H1 (cell line): Measurements from ENCODE around the gene EIF5A2. TPM values are rescaled to one million over a fixed set of nuclear protein-coding genes. Genes with fewer than 3 reads are reported as not detected.

ENCODE experiments used
- CTCF ChIA-PET: fragments of 300-600 bp; sonication (Branson Sonifier 250); formaldehyde crosslinking; loops from one replicate; lab custom pipeline; 2021; ENCODE audit not compliant: partially characterized antibody; lab: Charles Lee
- POLR2A ChIA-PET: fragments of 300-600 bp; sonication (Branson Sonifier 250); formaldehyde crosslinking; loops from one replicate; lab custom pipeline; 2021; ENCODE audit warnings: inconsistent platforms; ENCODE audit not compliant: partially characterized antibody; lab: Charles Lee
- DNase-seq, 2 experiments: peaks; one replicate each; pipeline versions ENCODE4 v3.0.0 to v3.0.0-alpha.2; 2010 to 2022; ENCODE audit warnings: low spot score in 2 of 2, low read depth in 1 of 2, mixed read lengths in 1 of 2
- FAIRE-seq: peaks from 2 replicates; lab custom pipeline; 2011; peaks lifted over from hg19 to GRCh38; lab: Jason Lieb, UNC
- H2AFZ ChIP-seq: 2 replicates; pipeline ENCODE4 v1.8.1; 2012; ENCODE audit warnings: low read length, inconsistent platforms
- H2AK5ac ChIP-seq: 2 replicates; pipeline ENCODE4 v1.6.1; 2013; ENCODE audit warnings: low read depth, low read length
- H2BK120ac ChIP-seq: replicated peaks from 2 replicates; pipeline ENCODE3; 2013; ENCODE audit warnings: low read depth, low read length, inconsistent platforms
- H2BK12ac ChIP-seq: 2 replicates; pipeline ENCODE4 v1.6.1; 2013; ENCODE audit warnings: low read depth, low read length
- H2BK15ac ChIP-seq: 2 replicates; pipeline ENCODE4 v1.6.1; 2013; ENCODE audit warnings: low read length
- H2BK20ac ChIP-seq: 2 replicates; pipeline ENCODE4 v1.6.1; 2013; ENCODE audit warnings: low read length
- H2BK5ac ChIP-seq: 2 replicates; pipeline ENCODE4 v1.6.1; 2013; ENCODE audit warnings: low read depth, low read length
- H3K14ac ChIP-seq: 2 replicates; pipeline ENCODE4 v1.6.1; 2013; ENCODE audit warnings: inconsistent platforms; ENCODE audit not compliant: insufficient read length
- H3K18ac ChIP-seq: 2 replicates; pipeline ENCODE4 v1.6.1; 2013; ENCODE audit warnings: low read length; ENCODE audit errors: extremely low read depth
- H3K23ac ChIP-seq: 2 replicates; pipeline ENCODE4 v1.6.1; 2013; ENCODE audit warnings: inconsistent platforms; ENCODE audit not compliant: insufficient read length
- H3K23me2 ChIP-seq: 2 replicates; pipeline ENCODE4 v1.6.1; 2013; ENCODE audit warnings: low read depth, low read length
- H3K27ac ChIP-seq: 2 replicates; pipeline ENCODE4 v1.6.1; 2011; ENCODE audit warnings: low read depth, low read length, inconsistent platforms
- H3K27me3 ChIP-seq, 4 experiments: replicated peaks in 1 of 4; 1 replicate in 1 of 4; 2 replicates in 3 of 4; pipeline versions ENCODE4 v1.6.1 to v1.8.1; 2011 to 2013; ENCODE audit warnings: low read length in 3 of 4, mild to moderate bottlenecking in 3 of 4, inconsistent platforms in 2 of 4, mixed read lengths in 2 of 4, moderate library complexity in 1 of 4; ENCODE audit not compliant: control insufficient read depth in 3 of 4, insufficient read depth in 3 of 4; ENCODE audit errors: extremely low read depth in 1 of 4
- H3K36me3 ChIP-seq, 4 experiments: 2 replicates each; pipeline versions ENCODE4 v1.6.1 to v1.8.1; 2011 to 2013; ENCODE audit warnings: mild to moderate bottlenecking in 4 of 4, low read length in 3 of 4, moderate library complexity in 2 of 4, control low read depth in 1 of 4, inconsistent platforms in 1 of 4; ENCODE audit not compliant: insufficient read depth in 4 of 4, control insufficient read depth in 2 of 4
- H3K4ac ChIP-seq: replicated peaks from 2 replicates; pipeline ENCODE3; 2013; ENCODE audit warnings: low read length, low read depth, mixed read lengths, inconsistent platforms; ENCODE audit not compliant: insufficient read length
- H3K4me1 ChIP-seq, 4 experiments: replicated peaks in 1 of 4; 1 replicate in 1 of 4; 2 replicates in 3 of 4; pipeline versions ENCODE4 v1.6.1 to v1.8.1; 2011 to 2013; ENCODE audit warnings: low read length in 3 of 4, inconsistent platforms in 2 of 4, mixed read lengths in 1 of 4; ENCODE audit not compliant: insufficient read depth in 4 of 4, control insufficient read depth in 3 of 4
- H3K4me2 ChIP-seq, 2 experiments: 2 replicates each; pipeline versions ENCODE4 v1.6.1 to v1.8.1; 2011 to 2013; ENCODE audit warnings: low read depth in 2 of 2, low read length in 2 of 2, control low read depth in 1 of 2, inconsistent platforms in 1 of 2, mild to moderate bottlenecking in 1 of 2; ENCODE audit not compliant: insufficient read depth in 1 of 2
- H3K4me3 ChIP-seq, 4 experiments: fragments of 200-600, 300-600 bp in 1 of 4; sonication (generic), shearing (Covaris generic), sonication (Bioruptor Twin) in 1 of 4; 2 replicates each; pipeline versions ENCODE4 v1.5.1 to v1.8.1; 2011 to 2016; ENCODE audit warnings: low read length in 4 of 4, low read depth in 3 of 4, control low read depth in 2 of 4, inconsistent platforms in 2 of 4, mild to moderate bottlenecking in 2 of 4, mixed read lengths in 1 of 4, moderate library complexity in 1 of 4; ENCODE audit not compliant: insufficient read depth in 2 of 4; ENCODE audit errors: extremely low read depth in 1 of 4
- H3K56ac ChIP-seq: replicated peaks from 2 replicates; pipeline ENCODE3; 2013; ENCODE audit warnings: low read depth, mild to moderate bottlenecking, mixed read lengths, low read length, inconsistent platforms; ENCODE audit not compliant: insufficient read length
- H3K79me1 ChIP-seq: 2 replicates; pipeline ENCODE4 v1.6.1; 2013; ENCODE audit warnings: low read depth, low read length, control low read depth
- H3K79me2 ChIP-seq, 2 experiments: 2 replicates each; pipeline versions ENCODE4 v1.6.1 to v1.8.1; 2012 to 2013; ENCODE audit warnings: low read length in 2 of 2, mild to moderate bottlenecking in 2 of 2, inconsistent platforms in 1 of 2; ENCODE audit not compliant: insufficient read depth in 2 of 2, control insufficient read depth in 1 of 2
- H3K9ac ChIP-seq, 4 experiments: replicated peaks in 1 of 4; 1 replicate in 1 of 4; 2 replicates in 3 of 4; pipeline versions ENCODE4 v1.6.1 to v1.8.1; 2011 to 2013; ENCODE audit warnings: low read depth in 3 of 4, low read length in 3 of 4, control low read depth in 2 of 4, mild to moderate bottlenecking in 2 of 4, moderate library complexity in 2 of 4, inconsistent platforms in 1 of 4; ENCODE audit errors: extremely low read depth in 1 of 4
- H3K9me3 ChIP-seq, 2 experiments: 2 replicates each; pipeline versions ENCODE4 v1.6.1 to v1.8.1; 2012 to 2013; ENCODE audit warnings: mild to moderate bottlenecking in 2 of 2, moderate library complexity in 2 of 2, control low read depth in 1 of 2, inconsistent platforms in 1 of 2, low read depth in 1 of 2, low read length in 1 of 2, mixed read lengths in 1 of 2; ENCODE audit not compliant: insufficient read depth in 2 of 2
- H4K20me1 ChIP-seq, 2 experiments: replicated peaks in 1 of 2; 2 replicates each; pipeline versions ENCODE3 to v1.8.1; 2011 to 2013; ENCODE audit warnings: inconsistent platforms in 2 of 2, low read length in 2 of 2, mild to moderate bottlenecking in 1 of 2; ENCODE audit not compliant: insufficient read depth in 2 of 2, control insufficient read depth in 1 of 2
- H4K5ac ChIP-seq: 2 replicates; pipeline ENCODE4 v1.6.1; 2013; ENCODE audit warnings: low read length, low read depth, mixed read lengths, inconsistent platforms; ENCODE audit not compliant: insufficient read length
- H4K8ac ChIP-seq: 2 replicates; pipeline ENCODE4 v1.8.0; 2013; ENCODE audit warnings: mild to moderate bottlenecking, moderate library complexity, low read length, inconsistent platforms; ENCODE audit not compliant: insufficient read depth; ENCODE audit errors: extremely low read depth
- H4K91ac ChIP-seq: replicated peaks from 2 replicates; pipeline ENCODE3; 2013; ENCODE audit warnings: low read length, mixed read lengths, inconsistent platforms; ENCODE audit not compliant: insufficient read length
- ASH2L ChIP-seq: fragments of 200-600, 300-600 bp; sonication (generic); IDR thresholded peaks from one replicate; pipeline ENCODE4 v1.7.1; 2017; ENCODE audit warnings: low read length
- JUN ChIP-seq: IDR thresholded peaks from 2 replicates; pipeline ENCODE4 v1.6.1; 2011; ENCODE audit warnings: low read depth, mild to moderate bottlenecking, improper control_type of control experiment, low read length
- TCF12 ChIP-seq: IDR thresholded peaks from 2 replicates; pipeline ENCODE4 v1.6.1; 2011; ENCODE audit warnings: low read depth, mild to moderate bottlenecking, low read length
- WGBS, 2 experiments: shearing (Covaris generic) in 1 of 2; methylation state at CpG; one replicate each; pipeline versions ENCODE4 v1.1.6 to v1.1.7; 2013 to 2015; ENCODE audit warnings: low lambda C conversion rate in 2 of 2, mixed read lengths in 2 of 2, inconsistent platforms in 1 of 2, low coverage in 1 of 2, missing lambda C conversion rate in 1 of 2; ENCODE audit not compliant: insufficient replicate concordance in 2 of 2, insufficient coverage in 1 of 2, insufficient read length in 1 of 2; ENCODE audit errors: extremely low coverage in 1 of 2, missing lambda C conversion rate in 1 of 2; 5-methylcytosine and 5-hydroxymethylcytosine counted together
- polyA plus RNA-seq, 7 experiments: library from polyadenylated mRNA; depleted of rRNA in 3 of 7; stranded (reverse) in 5 of 7; unstranded in 2 of 7; fragments of >200 nt in 5 of 7; fragments of 200-250 nt in 2 of 7; gene quantifications; 1 replicate in 5 of 7; 2 replicates in 1 of 7; 4 replicates in 1 of 7; pipeline versions ENCODE4 v1.2.1 to v1.2.3, GENCODE V29; 2011 to 2013; ENCODE audit warnings: missing spikeins in 2 of 7, mixed read lengths in 2 of 7
- total RNA-seq: library from RNA; stranded (reverse); fragmentation: NEBNext Ultra II Directional; extraction: Animal tissue kit (Norgen Biotek cat#: 25700); gene quantifications from 2 replicates; pipeline ENCODE4 v1.2.1, GENCODE V29; 2021
- TF ChIP-seq, protein P1 (sequence below): IDR thresholded peaks from 2 replicates; pipeline ENCODE4 v1.6.1; 2012; ENCODE audit warnings: low read length, inconsistent platforms

Gene EIF5A2
- total and polyA plus RNA-seq, 2 of the 8 experiments (the other 6 are each of a cell fraction or from before 2014, with no cell fraction given) = 1.5 to 15.0 TPM

DNA sequence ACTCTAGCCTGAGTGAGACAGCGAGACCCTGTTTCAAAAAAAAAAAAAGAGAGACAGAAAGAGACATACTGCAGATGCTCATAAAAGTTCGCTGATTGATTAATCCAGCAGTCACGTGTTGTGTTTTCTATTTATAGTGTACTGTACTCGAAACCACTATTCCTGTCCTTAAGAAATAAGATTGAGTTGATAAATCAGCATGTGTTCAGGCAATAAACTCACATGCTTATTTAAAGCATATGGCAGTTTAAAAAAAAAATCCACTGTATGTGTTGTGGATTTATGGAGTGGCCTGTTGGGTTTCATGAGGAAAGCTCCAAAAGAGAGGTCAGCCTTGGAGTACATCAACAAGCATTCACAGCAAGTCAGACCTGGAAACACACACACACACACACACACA is 56.1 kb downstream of the EIF5A2 start:
- Histone ChIP-seq H2AK5ac (no peak overlapping the region), H3K9ac (no peak overlapping the region), H2BK5ac (no peak overlapping the region), H3K4ac (no peak overlapping the region), H2BK120ac (no peak overlapping the region), H2BK12ac (no peak overlapping the region), H3K4me2 (no peak overlapping the region), H3K14ac (no peak overlapping the region), H3K27ac (no peak overlapping the region), H3K23me2 (no peaks in the 10 kb centered on the region; the same call in 1 of the 2 replicates), H2BK15ac (no peak overlapping the region), H3K79me1 (no peaks in the 10 kb centered on the region), H3K23ac (no peak overlapping the region), H3K18ac (no peak overlapping the region), H3K4me1 (peaks cover 0 to 3% (median 0%) of the 10 kb centered on the region in 4 experiments; a peak in 1 of 7 replicates), H3K27me3 (no peaks in the 10 kb centered on the region), H4K5ac (no peak overlapping the region), H3K56ac (no peak overlapping the region), H4K8ac (no peak overlapping the region), H4K91ac (no peak overlapping the region), H3K4me3 (no peak overlapping the region), H2AFZ (no peak overlapping the region), H3K79me2 (no peaks in the 10 kb centered on the region), H3K9me3 (no peaks in the 10 kb centered on the region), H4K20me1 (no peaks in the 10 kb centered on the region), H2BK20ac (no peak overlapping the region), H3K36me3 (no peaks in the 10 kb centered on the region)
- FAIRE-seq = no peak
- ChIA-PET POLR2A (interaction anchor here (1.0 to 3.3 kb wide), 5 partner anchors 13 to 19 kb away, joined by 3 to 15 read pairs (median 7); partner anchors contain the start of gene RPL22L1), CTCF (interaction anchor here (0.6 to 2.7 kb wide), 5 partner anchors 41 to 1746 kb away, joined by 3 to 16 read pairs (median 4); no protein-coding TSS in a partner anchor)
- WGBS, 2 experiments = 88% methylated on average over 4 of the region's 4 CpGs; no CpG with 5 or more reads in 1 of the 2 experiments
- DNase-seq = no peak
- no peak for TF ChIP-seq TCF12
- TF ChIP-seq JUN = no peak
- TF ChIP-seq ASH2L = no peak
- TF ChIP-seq, protein P1, sequence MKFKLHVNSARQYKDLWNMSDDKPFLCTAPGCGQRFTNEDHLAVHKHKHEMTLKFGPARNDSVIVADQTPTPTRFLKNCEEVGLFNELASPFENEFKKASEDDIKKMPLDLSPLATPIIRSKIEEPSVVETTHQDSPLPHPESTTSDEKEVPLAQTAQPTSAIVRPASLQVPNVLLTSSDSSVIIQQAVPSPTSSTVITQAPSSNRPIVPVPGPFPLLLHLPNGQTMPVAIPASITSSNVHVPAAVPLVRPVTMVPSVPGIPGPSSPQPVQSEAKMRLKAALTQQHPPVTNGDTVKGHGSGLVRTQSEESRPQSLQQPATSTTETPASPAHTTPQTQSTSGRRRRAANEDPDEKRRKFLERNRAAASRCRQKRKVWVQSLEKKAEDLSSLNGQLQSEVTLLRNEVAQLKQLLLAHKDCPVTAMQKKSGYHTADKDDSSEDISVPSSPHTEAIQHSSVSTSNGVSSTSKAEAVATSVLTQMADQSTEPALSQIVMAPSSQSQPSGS = no peak
